CD8-positive, alpha-beta memory T cell (primary cell): ENCODE measurements around the gene CD300A. TPM values are rescaled to one million over a fixed set of nuclear protein-coding genes. Genes with fewer than 3 reads are reported as not detected.
A peak's percentile ranks its signal among the peaks of the same experiment; 100 is the strongest.
"Not testable (repeated sequence)": the region's sequence is repeated elsewhere in the genome, so short reads cannot be mapped to it uniquely, and the experiment has no call there.

Experiments used
- CTCF ChIA-PET: fragments of 350-600 bp; sonication (Branson Sonifier 250); formaldehyde crosslinking; loops from one replicate; lab custom pipeline; 2021; ENCODE audit warnings: antibody characterized with exemption; lab: Charles Lee
- POLR2A ChIA-PET: fragments of 350-600 bp; sonication (Branson Sonifier 250); formaldehyde crosslinking; loops from one replicate; lab custom pipeline; 2021; ENCODE audit warnings: antibody characterized with exemption; lab: Charles Lee
- DNase-seq, 5 donors: peaks; one replicate each; pipeline versions ENCODE4 v3.0.0 to v3.0.0-alpha.2; 2020 to 2022; ENCODE audit warnings: mixed read lengths in 1 of 5
- H3K27ac ChIP-seq: one replicate; pipeline ENCODE4 v1.7.0; 2013; ENCODE audit warnings: low read depth, mild to moderate bottlenecking, low read length, moderate library complexity
- H3K27me3 ChIP-seq: 2 replicates; pipeline ENCODE4 v1.7.0; 2013; ENCODE audit warnings: low read length, mild to moderate bottlenecking; ENCODE audit not compliant: insufficient read depth, poor library complexity, severe bottlenecking
- H3K36me3 ChIP-seq: 2 replicates; pipeline ENCODE4 v1.7.0; 2013; ENCODE audit warnings: mild to moderate bottlenecking, low read length, moderate library complexity; ENCODE audit not compliant: insufficient read depth
- H3K4me1 ChIP-seq: 2 replicates; pipeline ENCODE4 v1.7.0; 2013; ENCODE audit warnings: mild to moderate bottlenecking, low read length, moderate library complexity; ENCODE audit not compliant: insufficient read depth
- H3K4me3 ChIP-seq: 2 replicates; pipeline ENCODE4 v1.7.0; 2013; ENCODE audit warnings: mild to moderate bottlenecking, low read length
- H3K9me3 ChIP-seq: 2 replicates; pipeline ENCODE4 v1.7.0; 2013; ENCODE audit warnings: mild to moderate bottlenecking, low read length
- H3K27ac Mint-ChIP-seq, 8 donors: one replicate each; pipeline ENCODE4 v1.8.0; 2020 to 2021; ENCODE audit warnings: mixed read lengths in 8 of 8, mild to moderate bottlenecking in 6 of 8, inconsistent platforms in 3 of 8, moderate library complexity in 3 of 8
- H3K27me3 Mint-ChIP-seq, 2 donors: one replicate each; pipeline ENCODE4 v1.8.0; 2020 to 2021; ENCODE audit warnings: mixed read lengths in 2 of 2, mild to moderate bottlenecking in 1 of 2, moderate library complexity in 1 of 2
- H3K36me3 Mint-ChIP-seq, 3 donors: one replicate each; pipeline ENCODE4 v1.8.0; 2020 to 2021; ENCODE audit warnings: mixed read lengths in 3 of 3, inconsistent platforms in 1 of 3, mild to moderate bottlenecking in 1 of 3
- H3K4me1 Mint-ChIP-seq, 3 donors: one replicate each; pipeline ENCODE4 v1.8.0; 2020 to 2021; ENCODE audit warnings: mixed read lengths in 3 of 3, inconsistent platforms in 1 of 3, mild to moderate bottlenecking in 1 of 3
- H3K4me3 Mint-ChIP-seq, 7 donors: one replicate each; pipeline ENCODE4 v1.8.0; 2020 to 2021; ENCODE audit warnings: mixed read lengths in 7 of 7, mild to moderate bottlenecking in 6 of 7, moderate library complexity in 4 of 7, inconsistent platforms in 2 of 7
- H3K9me3 Mint-ChIP-seq, 5 donors: one replicate each; pipeline ENCODE4 v1.8.0; 2020 to 2022; ENCODE audit warnings: mixed read lengths in 5 of 5, mild to moderate bottlenecking in 3 of 5, moderate library complexity in 2 of 5, inconsistent platforms in 1 of 5
- polyA plus RNA-seq: library from polyadenylated mRNA; unstranded; fragments of 300-500 nt; fragmentation: Illumina TruSeq; gene quantifications from one replicate; pipeline ENCODE4 v1.2.3, GENCODE V29; 2021
- total RNA-seq, 2 experiments: library from RNA; stranded (reverse); gene quantifications; one replicate each; pipeline ENCODE4 v1.2.3, GENCODE V29; 2021

The CD300A gene
- total and polyA plus RNA-seq, 3 experiments from 2014 or later, result 3.1 to 121 (median 3.8) TPM

GRCh38 chr17:74512624-74513091 is 46.2 kb downstream of the CD300A start:
- Histone ChIP-seq H3K4me1 (no peaks in the 10 kb centered on the region), H3K27ac (no peak overlapping the region)
- H3K4me3 Mint-ChIP-seq, result no peak overlapping the region

GRCh38 chr17:74513987-74514631 is 47.7 kb downstream of the CD300A start:
- Histone ChIP-seq H3K36me3 (no peaks in the 10 kb centered on the region), H3K4me3 (no peak overlapping the region), H3K27ac (no peak overlapping the region), H3K27me3 (peaks cover 5% of the 10 kb centered on the region), H3K9me3 (no peaks in the 10 kb centered on the region), H3K4me1 (no peaks in the 10 kb centered on the region)
- peak; percentile 27 to 72 (median 45) for DNase-seq
- Mint-ChIP-seq H3K9me3 (peaks cover 0 to 19% (median 11%) of the 10 kb centered on the region in 5 donors), H3K36me3 (peaks cover 0 to 29% (median 1%) of the 10 kb centered on the region in 3 donors), H3K27me3 (peaks cover 20 to 53% of the 10 kb centered on the region in 2 donors), H3K4me1 (peaks cover 0 to 8% (median 6%) of the 10 kb centered on the region in 3 donors), H3K27ac (peak overlapping the region in 7 of 8 donors; percentile 76 to 95 (median 90)), H3K4me3 (peak overlapping the region in 4 of 7 donors; percentile 65 to 83 (median 70))
- POLR2A ChIA-PET, result no interaction called here
- CTCF ChIA-PET, result no interaction called here

More at GRCh38 chr17:74512624-74513091, 46.2 kb downstream of the CD300A start:
- ChIA-PET POLR2A (no interaction called here), CTCF (no interaction called here)
- peaks cover 0 to 12% (median 8%) of the 10 kb centered on the region in 5 donors for H3K9me3 Mint-ChIP-seq
- no peak overlapping the region for H3K4me3 ChIP-seq
- H3K36me3 Mint-ChIP-seq, result peaks cover 0 to 20% (median 0%) of the 10 kb centered on the region in 3 donors
- peaks cover 20 to 46% of the 10 kb centered on the region in 2 donors for H3K27me3 Mint-ChIP-seq
- H3K27me3 ChIP-seq, result peaks cover 5% of the 10 kb centered on the region
- DNase-seq, result no peak
- H3K4me1 Mint-ChIP-seq, result peaks cover 0 to 8% (median 6%) of the 10 kb centered on the region in 3 donors
- H3K36me3 ChIP-seq, result no peaks in the 10 kb centered on the region
- no peak overlapping the region for H3K27ac Mint-ChIP-seq
- H3K9me3 ChIP-seq, result no peaks in the 10 kb centered on the region

GRCh38 chr17:74514632-74515334 is 48.3 kb downstream of the CD300A start:
- H3K36me3 ChIP-seq, result no peaks in the 10 kb centered on the region
- POLR2A ChIA-PET, result no interaction called here
- H3K4me1 Mint-ChIP-seq, result peaks cover 0 to 8% (median 6%) of the 10 kb centered on the region in 3 donors
- peak overlapping the region in 4 of 7 donors; percentile 65 to 83 (median 70) for H3K4me3 Mint-ChIP-seq
- CTCF ChIA-PET, result no interaction called here
- peaks cover 0 to 29% (median 1%) of the 10 kb centered on the region in 3 donors for H3K36me3 Mint-ChIP-seq
- no peaks in the 10 kb centered on the region for H3K4me1 ChIP-seq
- H3K9me3 Mint-ChIP-seq, result peaks cover 0 to 19% (median 11%) of the 10 kb centered on the region in 5 donors
- peaks cover 5% of the 10 kb centered on the region for H3K27me3 ChIP-seq
- peak in 2 of 5 donors; percentile 32 to 68 for DNase-seq
- H3K9me3 ChIP-seq, result no peaks in the 10 kb centered on the region
- no peak overlapping the region for H3K4me3 ChIP-seq
- peak overlapping the region in 7 of 8 donors; percentile 76 to 93 (median 80) for H3K27ac Mint-ChIP-seq
- peaks cover 19 to 54% of the 10 kb centered on the region in 2 donors for H3K27me3 Mint-ChIP-seq
- no peak overlapping the region for H3K27ac ChIP-seq

- Histone ChIP-seq H3K27me3 (peaks cover 5% of the 10 kb centered on the region), H3K4me3 (no peak overlapping the region), H3K36me3 (no peaks in the 10 kb centered on the region), H3K27ac (no peak overlapping the region), H3K9me3 (no peaks in the 10 kb centered on the region), H3K4me1 (no peaks in the 10 kb centered on the region)
- Mint-ChIP-seq H3K27me3 (peaks cover 19 to 61% of the 10 kb centered on the region in 2 donors), H3K27ac (no peak overlapping the region), H3K36me3 (peaks cover 0 to 29% (median 1%) of the 10 kb centered on the region in 3 donors), H3K9me3 (peaks cover 0 to 19% (median 11%) of the 10 kb centered on the region in 5 donors), H3K4me1 (peaks cover 0 to 10% (median 7%) of the 10 kb centered on the region in 3 donors), H3K4me3 (no peak overlapping the region)
- ChIA-PET CTCF (no interaction called here), POLR2A (no interaction called here)
- DNase-seq, result no peak
Observed at GRCh38 chr17:74515941-74516340, 49.5 kb downstream of the CD300A start.

- peaks cover 5% of the 10 kb centered on the region for H3K27me3 ChIP-seq
- Mint-ChIP-seq H3K27ac (no peak overlapping the region), H3K27me3 (peaks cover 19 to 69% of the 10 kb centered on the region in 2 donors), H3K9me3 (peaks cover 0 to 19% (median 11%) of the 10 kb centered on the region in 5 donors), H3K36me3 (peaks cover 0 to 29% (median 1%) of the 10 kb centered on the region in 3 donors), H3K4me3 (no peak overlapping the region), H3K4me1 (peaks cover 0 to 16% (median 11%) of the 10 kb centered on the region in 3 donors)
- H3K27ac ChIP-seq, result no peak overlapping the region
- no peak for DNase-seq
- ChIA-PET CTCF (no interaction called here), POLR2A (no interaction called here)
- H3K36me3 ChIP-seq, result no peaks in the 10 kb centered on the region
- H3K4me3 ChIP-seq, result no peak overlapping the region
- no peaks in the 10 kb centered on the region for H3K9me3 ChIP-seq
- H3K4me1 ChIP-seq, result no peaks in the 10 kb centered on the region
Observed at GRCh38 chr17:74516561-74517328, 50.3 kb downstream of the CD300A start.

GRCh38 chr17:74518413-74518981 is 52.1 kb downstream of the CD300A start:
- Mint-ChIP-seq H3K4me1 (peaks cover 0 to 16% (median 12%) of the 10 kb centered on the region in 3 donors), H3K27me3 (peaks cover 18 to 69% of the 10 kb centered on the region in 2 donors), H3K36me3 (peaks cover 0 to 20% (median 1%) of the 10 kb centered on the region in 3 donors), H3K27ac (peak overlapping the region in 1 of 8 donors; percentile 23), H3K9me3 (peaks cover 0 to 22% (median 12%) of the 10 kb centered on the region in 5 donors)
- H3K27me3 ChIP-seq, H3K36me3 ChIP-seq, DNase-seq, H3K9me3 ChIP-seq, H3K4me3 ChIP-seq, H3K27ac ChIP-seq, H3K4me1 ChIP-seq, POLR2A ChIA-PET, CTCF ChIA-PET, H3K4me3 Mint-ChIP-seq: not testable (repeated sequence)

GRCh38 chr17:74520016-74520434 is 53.6 kb downstream of the CD300A start:
- Mint-ChIP-seq H3K4me3 (no peak overlapping the region), H3K27ac (no peak overlapping the region), H3K4me1 (peaks cover 0 to 7% (median 7%) of the 10 kb centered on the region in 3 donors), H3K27me3 (peaks cover 15 to 72% of the 10 kb centered on the region in 2 donors), H3K36me3 (peaks cover 0 to 9% (median 1%) of the 10 kb centered on the region in 3 donors), H3K9me3 (peaks cover 0 to 12% (median 5%) of the 10 kb centered on the region in 5 donors)
- H3K36me3 ChIP-seq, result no peaks in the 10 kb centered on the region
- no peak for DNase-seq
- peaks cover 3% of the 10 kb centered on the region for H3K27me3 ChIP-seq
- POLR2A ChIA-PET, result no interaction called here
- H3K9me3 ChIP-seq, result no peaks in the 10 kb centered on the region
- no peaks in the 10 kb centered on the region for H3K4me1 ChIP-seq
- no peak overlapping the region for H3K27ac ChIP-seq
- CTCF ChIA-PET, result interaction anchor here (0.7 kb wide), 1 partner anchor 289 kb away, joined by 4 read pairs; no protein-coding TSS in a partner anchor
- no peak overlapping the region for H3K4me3 ChIP-seq
